ENCODE data around the gene ADGRG6. TPM values are rescaled to one million over a fixed set of nuclear protein-coding genes. Genes with fewer than 3 reads are reported as not detected.

The ADGRG6 gene
- polyA plus RNA-seq, 2 donors: 6.8 to 7.0 TPM

- 43 to 56% methylated on average over 3 of the region's 3 CpGs for WGBS, 2 donors
- no peaks in the 10 kb centered on the region for H3K4me1 ChIP-seq (ENCODE audit: control insufficient read depth in 2 of 2, insufficient read depth in 2 of 2, low read length in 1 of 2)
- H3K27me3 ChIP-seq (ENCODE audit: control insufficient read depth in 1 of 2, insufficient read depth in 2 of 2, low read length in 2 of 2): no peaks in the 10 kb centered on the region
- no peaks in the 10 kb centered on the region for H3K36me3 ChIP-seq (ENCODE audit: control insufficient read depth in 2 of 2, insufficient read depth in 2 of 2, low read length in 1 of 2)
- H3K4me3 ChIP-seq (ENCODE audit: low read depth in 1 of 2, low read length in 2 of 2): no peak overlapping the region
- H3K27ac ChIP-seq (ENCODE audit: low read depth in 2 of 2, low read length in 1 of 2): no peak overlapping the region
- no peaks in the 10 kb centered on the region for H3K9me3 ChIP-seq (ENCODE audit: control insufficient read depth in 2 of 2, insufficient read depth in 1 of 2, low read depth in 1 of 2, low read length in 1 of 2)
Measured at GRCh38 chr6:142297996-142298753, 3.6 kb upstream of the ADGRG6 start.

GRCh38 chr6:142300302-142300701, 1.5 kb upstream of the ADGRG6 start:
- Histone ChIP-seq H3K27ac (ENCODE audit: low read depth in 2 of 2, low read length in 1 of 2) (peak overlapping the region; percentile 29), H3K27me3 (ENCODE audit: control insufficient read depth in 1 of 2, insufficient read depth in 2 of 2, low read length in 2 of 2) (no peaks in the 10 kb centered on the region), H3K4me1 (ENCODE audit: control insufficient read depth in 2 of 2, insufficient read depth in 2 of 2, low read length in 1 of 2) (no peaks in the 10 kb centered on the region), H3K4me3 (ENCODE audit: low read depth in 1 of 2, low read length in 2 of 2) (no peak overlapping the region), H3K36me3 (ENCODE audit: control insufficient read depth in 2 of 2, insufficient read depth in 2 of 2, low read length in 1 of 2) (no peaks in the 10 kb centered on the region), H3K9me3 (ENCODE audit: control insufficient read depth in 2 of 2, insufficient read depth in 1 of 2, low read depth in 1 of 2, low read length in 1 of 2) (no peaks in the 10 kb centered on the region)
- WGBS, 2 donors: 62 to 76% methylated on average over 3 of the region's 3 CpGs

- Histone ChIP-seq H3K9me3 (ENCODE audit: control insufficient read depth in 2 of 2, insufficient read depth in 1 of 2, low read depth in 1 of 2, low read length in 1 of 2) (no peaks in the 10 kb centered on the region), H3K4me1 (ENCODE audit: control insufficient read depth in 2 of 2, insufficient read depth in 2 of 2, low read length in 1 of 2) (no peaks in the 10 kb centered on the region), H3K36me3 (ENCODE audit: control insufficient read depth in 2 of 2, insufficient read depth in 2 of 2, low read length in 1 of 2) (no peaks in the 10 kb centered on the region), H3K27ac (ENCODE audit: low read depth in 2 of 2, low read length in 1 of 2) (peak overlapping the region; percentile 92 to 96), H3K27me3 (ENCODE audit: control insufficient read depth in 1 of 2, insufficient read depth in 2 of 2, low read length in 2 of 2) (no peaks in the 10 kb centered on the region), H3K4me3 (ENCODE audit: low read depth in 1 of 2, low read length in 2 of 2) (peak overlapping the region; percentile 65 to 82)
- 9% methylated on average over 30 to 31 of the region's 31 CpGs for WGBS, 2 donors
Measured at GRCh38 chr6:142300758-142301650, 803 bp upstream of the ADGRG6 start.

- peak overlapping the region; percentile 92 to 96 for H3K27ac ChIP-seq (ENCODE audit: low read depth in 2 of 2, low read length in 1 of 2)
- no peaks in the 10 kb centered on the region for H3K9me3 ChIP-seq (ENCODE audit: control insufficient read depth in 2 of 2, insufficient read depth in 1 of 2, low read depth in 1 of 2, low read length in 1 of 2)
- no peaks in the 10 kb centered on the region for H3K36me3 ChIP-seq (ENCODE audit: control insufficient read depth in 2 of 2, insufficient read depth in 2 of 2, low read length in 1 of 2)
- H3K4me1 ChIP-seq (ENCODE audit: control insufficient read depth in 2 of 2, insufficient read depth in 2 of 2, low read length in 1 of 2): no peaks in the 10 kb centered on the region
- H3K4me3 ChIP-seq (ENCODE audit: low read depth in 1 of 2, low read length in 2 of 2): peak overlapping the region; percentile 65 to 82
- WGBS, 2 donors: 40 to 53% methylated on average over 18 of the region's 18 CpGs
- H3K27me3 ChIP-seq (ENCODE audit: control insufficient read depth in 1 of 2, insufficient read depth in 2 of 2, low read length in 2 of 2): no peaks in the 10 kb centered on the region
Measured at GRCh38 chr6:142302421-142303175, 791 bp downstream of the ADGRG6 start.

- H3K27ac ChIP-seq (ENCODE audit: low read depth in 2 of 2, low read length in 1 of 2): peak overlapping the region in 1 of 2 donors; percentile 96
- 63 to 81% methylated on average over 2 of the region's 2 CpGs for WGBS, 2 donors
- H3K4me3 ChIP-seq (ENCODE audit: low read depth in 1 of 2, low read length in 2 of 2): peak overlapping the region in 1 of 2 donors; percentile 65
- no peaks in the 10 kb centered on the region for H3K36me3 ChIP-seq (ENCODE audit: control insufficient read depth in 2 of 2, insufficient read depth in 2 of 2, low read length in 1 of 2)
- H3K9me3 ChIP-seq (ENCODE audit: control insufficient read depth in 2 of 2, insufficient read depth in 1 of 2, low read depth in 1 of 2, low read length in 1 of 2): no peaks in the 10 kb centered on the region
- H3K4me1 ChIP-seq (ENCODE audit: control insufficient read depth in 2 of 2, insufficient read depth in 2 of 2, low read length in 1 of 2): no peaks in the 10 kb centered on the region
- H3K27me3 ChIP-seq (ENCODE audit: control insufficient read depth in 1 of 2, insufficient read depth in 2 of 2, low read length in 2 of 2): no peaks in the 10 kb centered on the region
Measured at GRCh38 chr6:142303176-142303533, 1.3 kb downstream of the ADGRG6 start.

- no peaks in the 10 kb centered on the region for H3K9me3 ChIP-seq (ENCODE audit: control insufficient read depth in 2 of 2, insufficient read depth in 1 of 2, low read depth in 1 of 2, low read length in 1 of 2)
- H3K27ac ChIP-seq (ENCODE audit: low read depth in 2 of 2, low read length in 1 of 2): no peak overlapping the region
- 65 to 69% methylated on average over 2 of the region's 2 CpGs for WGBS, 2 donors
- no peaks in the 10 kb centered on the region for H3K4me1 ChIP-seq (ENCODE audit: control insufficient read depth in 2 of 2, insufficient read depth in 2 of 2, low read length in 1 of 2)
- no peaks in the 10 kb centered on the region for H3K27me3 ChIP-seq (ENCODE audit: control insufficient read depth in 1 of 2, insufficient read depth in 2 of 2, low read length in 2 of 2)
- no peak overlapping the region for H3K4me3 ChIP-seq (ENCODE audit: low read depth in 1 of 2, low read length in 2 of 2)
- H3K36me3 ChIP-seq (ENCODE audit: control insufficient read depth in 2 of 2, insufficient read depth in 2 of 2, low read length in 1 of 2): no peaks in the 10 kb centered on the region
Measured at GRCh38 chr6:142304241-142304640, 2.4 kb downstream of the ADGRG6 start.

GRCh38 chr6:142306736-142307135, 4.9 kb downstream of the ADGRG6 start:
- H3K4me3 ChIP-seq (ENCODE audit: low read depth in 1 of 2, low read length in 2 of 2): no peak overlapping the region
- H3K36me3 ChIP-seq (ENCODE audit: control insufficient read depth in 2 of 2, insufficient read depth in 2 of 2, low read length in 1 of 2): no peaks in the 10 kb centered on the region
- no peaks in the 10 kb centered on the region for H3K27me3 ChIP-seq (ENCODE audit: control insufficient read depth in 1 of 2, insufficient read depth in 2 of 2, low read length in 2 of 2)
- no peaks in the 10 kb centered on the region for H3K9me3 ChIP-seq (ENCODE audit: control insufficient read depth in 2 of 2, insufficient read depth in 1 of 2, low read depth in 1 of 2, low read length in 1 of 2)
- H3K4me1 ChIP-seq (ENCODE audit: control insufficient read depth in 2 of 2, insufficient read depth in 2 of 2, low read length in 1 of 2): no peaks in the 10 kb centered on the region
- no peak overlapping the region for H3K27ac ChIP-seq (ENCODE audit: low read depth in 2 of 2, low read length in 1 of 2)
- WGBS, 2 donors: 90 to 96% methylated on average over 1 of the region's 1 CpG

- H3K27me3 ChIP-seq (ENCODE audit: control insufficient read depth in 1 of 2, insufficient read depth in 2 of 2, low read length in 2 of 2): no peaks in the 10 kb centered on the region
- no peaks in the 10 kb centered on the region for H3K4me1 ChIP-seq (ENCODE audit: control insufficient read depth in 2 of 2, insufficient read depth in 2 of 2, low read length in 1 of 2)
- H3K27ac ChIP-seq (ENCODE audit: low read depth in 2 of 2, low read length in 1 of 2): no peak overlapping the region
- WGBS, 2 donors: 70 to 80% methylated on average over 2 of the region's 2 CpGs
- no peaks in the 10 kb centered on the region for H3K9me3 ChIP-seq (ENCODE audit: control insufficient read depth in 2 of 2, insufficient read depth in 1 of 2, low read depth in 1 of 2, low read length in 1 of 2)
- H3K36me3 ChIP-seq (ENCODE audit: control insufficient read depth in 2 of 2, insufficient read depth in 2 of 2, low read length in 1 of 2): no peaks in the 10 kb centered on the region
- H3K4me3 ChIP-seq (ENCODE audit: low read depth in 1 of 2, low read length in 2 of 2): no peak overlapping the region
Measured at GRCh38 chr6:142307963-142308748, 6.3 kb downstream of the ADGRG6 start.

GRCh38 chr6:142309426-142309825, 7.6 kb downstream of the ADGRG6 start:
- H3K4me1 ChIP-seq (ENCODE audit: control insufficient read depth in 2 of 2, insufficient read depth in 2 of 2, low read length in 1 of 2): no peaks in the 10 kb centered on the region
- no peaks in the 10 kb centered on the region for H3K27me3 ChIP-seq (ENCODE audit: control insufficient read depth in 1 of 2, insufficient read depth in 2 of 2, low read length in 2 of 2)
- no peaks in the 10 kb centered on the region for H3K36me3 ChIP-seq (ENCODE audit: control insufficient read depth in 2 of 2, insufficient read depth in 2 of 2, low read length in 1 of 2)
- no peak overlapping the region for H3K27ac ChIP-seq (ENCODE audit: low read depth in 2 of 2, low read length in 1 of 2)
- no peak overlapping the region for H3K4me3 ChIP-seq (ENCODE audit: low read depth in 1 of 2, low read length in 2 of 2)
- no peaks in the 10 kb centered on the region for H3K9me3 ChIP-seq (ENCODE audit: control insufficient read depth in 2 of 2, insufficient read depth in 1 of 2, low read depth in 1 of 2, low read length in 1 of 2)
- whole genome bisulfite sequencing, 2 donors: 94 to 95% methylated on average over 2 of the region's 2 CpGs

Data from esophagus (tissue), 2 donors.